ENCODE data around the gene CRACR2B.

Gene CRACR2B

GRCh38 chr11:794766-795633 is 32.7 kb upstream of the CRACR2B start:
- DNase-seq = no peak

- peak; percentile 76 to 77 for DNase-seq
Measured at GRCh38 chr11:795634-796564, 31.8 kb upstream of the CRACR2B start.

DNA sequence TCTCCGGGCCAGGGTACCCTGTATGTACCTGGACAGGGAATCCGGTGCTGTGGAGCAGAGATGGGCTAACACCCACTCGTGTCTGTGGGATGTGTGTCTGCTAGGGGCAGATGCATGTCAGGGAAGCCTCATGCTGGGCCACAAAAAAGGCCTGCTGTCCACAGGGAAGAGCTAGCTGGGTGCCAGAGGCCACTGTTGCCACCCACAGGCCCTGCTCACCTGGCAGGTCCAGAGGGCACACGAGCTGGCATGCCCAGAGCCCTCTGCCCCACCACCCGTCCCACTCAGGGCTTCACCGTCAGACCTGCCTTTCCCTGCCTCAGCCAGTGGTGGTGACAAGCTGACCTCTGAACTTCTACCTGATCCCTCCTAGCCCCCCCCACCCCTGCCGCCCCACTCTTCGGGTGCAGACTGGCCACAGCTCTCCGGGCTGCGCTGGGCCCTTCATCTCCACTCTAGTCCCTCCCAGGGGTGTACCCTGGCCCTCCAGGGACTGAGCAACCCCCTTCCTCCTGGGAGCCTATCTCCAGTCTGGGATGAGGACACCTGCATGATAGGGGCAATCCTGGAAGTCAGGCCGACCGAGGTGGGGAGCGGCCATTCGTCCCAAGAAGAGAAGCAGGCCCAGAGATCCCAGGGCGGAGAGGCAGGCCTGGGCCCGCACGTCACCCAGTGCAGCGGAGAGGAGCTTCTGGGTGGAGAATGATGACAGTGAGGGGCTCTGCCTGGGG is 31.0 kb upstream of the CRACR2B start:
- DNase-seq = no peak

DNA sequence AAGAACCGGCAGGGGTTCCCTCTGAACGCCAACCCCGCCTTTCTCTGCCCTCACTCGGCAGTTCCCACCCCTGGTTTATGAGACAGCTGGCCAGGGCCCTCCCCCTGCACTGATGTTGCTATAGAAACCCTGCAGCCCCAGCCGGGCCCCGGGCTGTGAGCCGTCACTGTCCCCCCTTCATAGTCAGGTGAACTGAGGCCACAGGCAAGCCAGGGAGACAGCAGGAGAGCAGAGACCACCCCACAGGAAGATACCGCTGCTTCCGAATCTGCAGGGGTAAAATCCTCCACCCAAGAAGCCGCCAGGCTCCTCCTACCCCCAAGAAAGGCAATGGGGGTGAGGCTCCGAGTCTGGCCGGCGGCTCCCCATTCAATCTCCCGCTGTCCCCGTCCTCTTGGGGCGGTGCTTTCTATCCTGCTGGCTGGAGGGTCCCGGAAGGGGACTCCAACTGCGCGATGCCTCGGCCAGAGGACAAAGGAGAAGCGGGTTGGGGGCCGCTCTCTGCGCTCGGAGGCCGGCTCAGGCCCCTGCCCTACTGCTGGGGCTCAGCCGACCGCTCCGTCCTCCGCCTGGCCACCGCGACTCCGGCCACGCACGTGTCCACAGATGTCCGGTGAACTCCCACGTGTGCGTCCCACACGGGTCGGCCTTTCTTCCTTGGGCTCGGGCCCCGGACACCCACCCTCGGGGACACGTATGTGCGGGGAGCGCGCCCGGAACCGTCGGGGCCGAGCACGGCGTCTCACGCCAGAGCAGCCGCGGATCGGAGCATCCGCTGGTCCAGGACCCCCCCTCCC is 30.2 kb upstream of the CRACR2B start:
- DNase-seq = peak; percentile 48 to 49

DNA sequence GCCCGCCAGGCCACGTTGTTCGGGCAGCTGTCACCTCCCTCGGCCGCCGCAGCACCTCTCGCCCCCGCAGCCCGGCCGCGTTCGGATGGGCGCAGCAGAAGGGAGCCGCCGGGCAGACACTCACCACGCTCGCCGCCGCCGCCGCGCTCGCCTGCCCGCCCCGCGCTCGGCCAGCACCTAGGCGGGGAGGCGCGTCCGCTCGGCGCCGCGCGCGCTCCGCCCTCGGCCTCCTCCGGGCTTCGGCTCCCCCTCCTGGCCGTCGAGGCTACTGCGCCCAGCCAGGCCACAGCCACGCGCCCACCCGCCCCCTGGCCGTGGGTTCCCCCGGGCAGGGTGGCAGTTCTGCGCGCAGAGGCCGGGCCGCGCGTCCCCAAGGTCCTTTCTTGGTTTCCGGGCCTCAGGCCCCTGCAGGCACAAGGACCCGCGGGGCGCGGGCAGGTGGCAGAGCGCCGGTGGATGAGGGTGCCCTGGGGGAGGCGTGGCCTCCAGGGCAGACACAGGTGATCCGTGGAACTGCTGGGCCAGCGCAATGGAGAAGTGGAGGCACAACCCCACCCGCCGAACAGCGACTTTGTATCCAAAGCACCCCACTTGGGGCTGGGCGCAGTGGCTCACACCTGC is 29.5 kb upstream of the CRACR2B start, which contains the start of gene SLC25A22:
Gene SLC25A22 (minus strand): TSS at position 189 of the 621 bp plus-strand sequence. CDS start 3,275 bp downstream, outside the sequence.
- peak; percentile 50 to 66 for DNase-seq

DNA sequence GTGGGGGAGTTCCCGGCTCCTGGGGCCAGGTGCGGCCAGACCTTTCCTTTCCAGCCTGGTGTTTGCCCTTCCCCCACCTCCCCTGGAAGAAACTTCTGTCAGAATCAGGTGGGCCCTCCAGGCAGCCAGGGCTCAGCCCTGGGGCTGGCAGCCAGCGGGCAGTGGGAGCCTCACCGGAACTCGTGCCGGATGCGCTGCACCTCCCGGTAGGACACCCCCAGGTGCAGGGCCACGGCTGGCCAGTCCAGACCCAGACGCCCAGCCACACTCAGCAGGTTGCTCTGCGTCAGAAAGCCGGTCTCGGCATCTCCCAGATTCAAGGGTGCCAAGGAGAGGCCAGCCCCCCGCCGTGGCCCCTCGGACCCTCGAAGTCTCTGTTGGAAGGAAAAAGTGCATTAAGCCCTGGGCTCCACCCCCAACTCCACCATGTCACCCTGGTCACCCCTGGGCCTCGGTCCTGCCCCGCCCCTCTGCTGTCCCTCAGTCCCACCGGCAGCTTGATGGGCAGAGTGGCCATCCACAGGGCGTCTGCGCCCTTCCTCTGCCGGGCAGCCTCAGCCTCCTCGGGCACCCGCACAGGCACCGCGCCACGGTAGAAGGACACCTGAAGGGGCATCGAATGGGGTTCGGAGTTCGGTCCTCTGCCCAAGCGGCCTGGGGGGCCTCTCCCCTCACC is 27.9 kb upstream of the CRACR2B start:
- DNase-seq = no peak

DNA sequence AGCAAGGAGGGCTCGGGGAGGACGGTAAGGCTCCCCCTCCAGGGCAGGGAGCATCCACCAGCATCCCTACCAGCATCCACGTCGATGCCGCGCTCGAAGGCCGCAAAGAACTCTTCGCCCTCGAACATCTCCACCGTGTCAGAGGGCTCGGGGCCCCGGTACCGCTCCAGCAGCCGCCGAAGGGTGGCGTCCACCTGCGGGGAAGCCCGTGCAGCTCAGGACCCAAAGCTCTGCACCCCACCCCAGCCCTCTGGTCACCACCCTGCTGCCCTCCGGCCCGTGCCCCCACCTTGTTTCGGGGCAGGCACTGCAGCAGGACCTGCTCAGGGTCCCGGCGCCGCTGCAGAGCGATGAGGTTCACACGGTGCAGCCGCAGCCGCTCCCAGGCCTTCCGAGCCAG is 27.2 kb upstream of the CRACR2B start:
- no peak for DNase-seq

DNA sequence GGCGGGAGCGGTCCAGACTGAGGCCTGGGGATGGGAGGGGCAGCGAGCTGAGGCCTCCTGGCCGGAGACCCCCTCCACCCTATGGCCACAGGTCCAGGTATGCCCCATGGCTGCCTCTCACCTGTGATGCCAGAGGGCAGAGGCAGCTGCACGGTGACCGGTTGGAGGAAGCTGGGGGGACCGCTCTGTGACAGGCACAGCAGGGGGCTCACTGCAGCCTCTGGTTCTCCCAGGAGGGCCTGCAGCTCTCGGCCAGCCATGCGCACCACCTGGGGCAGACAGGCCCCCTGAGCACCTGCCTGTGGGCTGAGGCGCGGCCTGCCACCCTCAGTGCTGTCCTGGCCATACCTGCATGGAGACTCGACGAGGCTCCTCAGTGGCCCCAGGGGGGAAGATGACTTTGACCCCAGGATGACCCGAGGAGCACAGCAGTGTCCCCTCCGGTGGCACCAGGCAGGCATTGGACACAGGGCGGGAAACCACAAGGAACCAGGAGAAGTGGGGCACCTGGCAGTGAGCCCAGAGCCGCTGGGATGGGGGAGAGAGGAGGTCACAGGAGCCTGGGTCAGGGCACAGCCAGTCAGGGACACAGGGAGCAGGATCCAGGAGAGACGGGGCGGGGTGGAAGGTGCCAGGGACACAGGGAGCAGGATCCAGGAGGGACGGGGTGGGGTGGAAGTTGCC is 26.5 kb upstream of the CRACR2B start:
- no peak for DNase-seq

DNA sequence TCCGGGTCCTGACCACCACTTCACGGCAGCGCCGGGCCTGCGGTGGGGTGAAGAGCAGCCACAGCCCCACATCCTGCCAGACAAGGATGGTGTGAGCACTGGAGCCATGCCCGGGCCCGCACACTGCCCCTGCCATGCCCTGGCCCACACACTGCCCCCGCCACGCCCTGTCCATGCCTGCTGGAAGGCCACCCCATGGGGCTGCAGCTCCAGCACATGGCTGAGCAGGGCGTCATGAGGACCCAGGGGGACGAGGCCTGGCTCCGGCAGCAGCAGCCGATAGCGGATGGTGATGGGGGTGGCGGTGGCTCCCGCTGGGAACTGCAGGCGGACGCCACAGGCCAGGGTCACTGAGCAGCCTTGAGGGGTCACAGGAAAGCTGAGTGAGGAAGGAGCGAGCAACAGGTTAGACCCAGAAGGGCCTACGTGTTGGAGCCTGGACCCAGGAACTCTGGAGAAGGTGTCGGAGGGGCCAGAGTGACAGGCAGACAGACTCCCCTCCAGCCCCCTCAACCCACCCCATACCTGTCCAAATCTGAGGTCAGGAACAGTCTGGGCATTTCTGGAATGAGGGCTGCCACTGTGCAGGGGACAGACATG is 25.6 kb upstream of the CRACR2B start:
- no peak for DNase-seq

GRCh38 chr11:802693-803466 is 24.8 kb upstream of the CRACR2B start:
- no peak for DNase-seq

GRCh38 chr11:803467-803742 is 24.3 kb upstream of the CRACR2B start:
- DNase-seq = no peak

DNA sequence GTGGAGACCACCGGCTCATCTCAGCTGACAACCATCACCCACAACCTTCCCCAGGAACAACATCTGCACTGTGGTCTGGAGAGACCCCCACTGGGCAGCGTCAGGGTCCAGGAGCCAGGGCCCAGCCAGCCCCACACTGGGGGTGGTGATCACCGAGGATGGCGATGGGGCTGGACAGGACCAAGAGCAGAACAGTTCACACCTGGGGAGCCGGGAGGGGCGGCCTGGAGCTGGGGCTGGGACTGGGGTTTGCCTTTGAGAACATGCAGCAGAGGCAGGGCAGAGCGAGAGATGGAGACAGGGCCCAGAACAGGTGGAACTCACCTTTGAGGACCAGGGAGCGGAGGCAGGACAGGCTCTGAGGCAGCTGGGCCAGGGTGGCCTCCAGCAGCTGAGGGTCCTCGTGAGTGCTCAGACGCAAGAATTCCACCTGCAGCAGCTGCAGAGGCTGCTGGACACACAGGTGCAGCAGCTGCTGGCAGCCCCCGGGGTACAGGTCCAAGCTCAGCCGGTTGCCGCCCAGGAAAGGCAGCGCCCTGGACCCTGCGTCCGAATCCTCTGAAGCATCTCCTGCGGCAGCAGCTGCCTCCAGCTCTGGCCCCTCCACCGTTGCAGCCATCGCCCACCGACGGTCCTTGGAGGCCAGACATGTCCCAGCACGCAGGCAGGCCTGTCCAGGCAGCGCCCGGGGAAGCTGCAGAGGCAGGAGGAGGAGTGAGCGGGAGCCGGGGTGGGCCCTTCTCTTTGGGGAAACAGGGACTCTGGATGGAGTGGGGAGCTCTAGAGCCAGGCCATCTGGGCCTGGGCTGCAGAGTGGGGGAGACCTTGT is 23.7 kb upstream of the CRACR2B start:
- DNase-seq = no peak

DNA sequence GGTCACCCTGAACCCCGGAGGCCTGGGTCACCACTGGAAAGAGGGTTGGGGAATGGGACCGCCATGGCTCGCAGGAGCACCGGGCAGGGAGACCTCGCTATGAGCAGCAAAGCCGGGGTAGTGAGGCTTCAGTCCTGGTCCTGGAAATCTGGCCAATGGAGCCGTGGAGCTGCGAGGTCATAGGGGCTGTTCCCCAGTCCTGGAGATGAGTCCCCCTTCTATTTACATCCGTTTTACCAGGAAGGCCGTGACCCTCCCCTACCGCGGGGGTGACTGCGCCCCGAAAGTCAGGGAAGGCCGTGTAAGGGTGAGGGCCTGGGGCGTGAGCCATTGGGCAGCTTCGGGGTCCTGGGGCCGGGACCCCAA is 23.1 kb upstream of the CRACR2B start:
- no peak for DNase-seq

GRCh38 chr11:808427-809286 is 19.1 kb upstream of the CRACR2B start:
- DNase-seq = no peak

- peak; percentile 87 to 88 for DNase-seq
Measured at GRCh38 chr11:809287-810039, 18.3 kb upstream of the CRACR2B start, which contains the start of gene RPLP2. RPLP2 (plus strand) TSS chr11:809967; CDS start chr11:810235, 268 bp downstream.

DNA sequence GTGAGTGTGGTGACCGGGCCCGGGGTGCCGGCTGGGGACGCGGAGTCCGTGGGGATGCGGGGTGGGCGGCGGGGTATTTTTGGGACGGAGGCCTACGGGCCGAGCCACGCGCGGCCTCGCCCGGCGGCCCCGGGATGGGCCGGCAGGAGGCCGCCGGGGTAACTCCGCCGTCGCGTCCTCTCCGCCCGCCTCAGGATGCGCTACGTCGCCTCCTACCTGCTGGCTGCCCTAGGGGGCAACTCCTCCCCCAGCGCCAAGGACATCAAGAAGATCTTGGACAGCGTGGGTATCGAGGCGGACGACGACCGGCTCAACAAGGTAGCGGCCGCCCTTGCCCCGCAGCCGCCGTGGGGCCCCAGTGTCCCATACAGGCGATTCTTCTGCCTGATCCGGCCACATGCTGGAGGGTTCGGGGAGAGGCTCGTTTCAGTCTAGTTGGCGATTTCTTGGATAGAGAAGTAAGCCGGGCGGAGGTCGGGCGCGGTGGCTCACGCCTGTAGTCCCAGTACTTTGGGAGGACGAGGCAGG is 17.6 kb upstream of the CRACR2B start:
- DNase-seq = no peak

All from AML-193 (cell line).